ENCODE data around the gene HPN. TPM values are rescaled to one million over a fixed set of nuclear protein-coding genes. Genes with fewer than 3 reads are reported as not detected.

The HPN gene
- total and polyA plus RNA-seq, 2 donors (not counting 3 experiments of a cell fraction or from before 2014, with no cell fraction given): 0.10 TPM; not detected in 1

GRCh38 chr19:35011091-35011689 is 30.3 kb upstream of the HPN start:
- BruUV-seq (replicated peaks): no TSS peak
- peaks cover 12 to 47% of the 10 kb centered on the region in 2 experiments for H3K36me3 ChIP-seq (ENCODE audit: control insufficient read depth in 2 of 2, extremely low read depth in 1 of 2, insufficient read depth in 2 of 2, low read length in 2 of 2)
- CTCF ChIA-PET: interaction anchor here (1.1 to 9.9 kb wide), 2 partner anchors 37 to 44 kb away, joined by 3 to 129 read pairs; no protein-coding TSS in a partner anchor
- no peaks in the 10 kb centered on the region for H3K9me3 ChIP-seq (replicated peaks; ENCODE audit: control insufficient read depth, insufficient read depth, low read length)
- no peak overlapping the region for H3K9ac ChIP-seq (replicated peaks; ENCODE audit: extremely low read depth, insufficient read depth, low read length)
- no peak overlapping the region for H3K27ac ChIP-seq (ENCODE audit: insufficient read depth, low read depth, low read length)
- TF ChIP-seq MAX (IDR thresholded peaks at IDR 0.05; ENCODE audit: insufficient read depth, insufficient read length): no peak
- no peak for TF ChIP-seq EZH2 (IDR thresholded peaks at IDR 0.05; ENCODE audit: borderline replicate concordance, low read depth, low read length, severe bottlenecking)
- no peak for TF ChIP-seq GATA2 (IDR thresholded peaks at IDR 0.05; ENCODE audit: insufficient read depth, insufficient read length, low read depth, low read length)
- TF ChIP-seq FOS (IDR thresholded peaks at IDR 0.05; ENCODE audit: borderline replicate concordance, insufficient read depth, low read length): no peak
- TF ChIP-seq JUN (IDR thresholded peaks at IDR 0.05; ENCODE audit: borderline replicate concordance, insufficient read depth, insufficient read length, low read depth): no peak
- no peak for TF ChIP-seq POLR2AphosphoS5 (IDR thresholded peaks at IDR 0.05; ENCODE audit: insufficient read depth, low read depth, low read length)
- no peak for TF ChIP-seq POLR2A (IDR thresholded peaks at IDR 0.05; ENCODE audit: low read depth, low read length)
- TF ChIP-seq, protein P1, sequence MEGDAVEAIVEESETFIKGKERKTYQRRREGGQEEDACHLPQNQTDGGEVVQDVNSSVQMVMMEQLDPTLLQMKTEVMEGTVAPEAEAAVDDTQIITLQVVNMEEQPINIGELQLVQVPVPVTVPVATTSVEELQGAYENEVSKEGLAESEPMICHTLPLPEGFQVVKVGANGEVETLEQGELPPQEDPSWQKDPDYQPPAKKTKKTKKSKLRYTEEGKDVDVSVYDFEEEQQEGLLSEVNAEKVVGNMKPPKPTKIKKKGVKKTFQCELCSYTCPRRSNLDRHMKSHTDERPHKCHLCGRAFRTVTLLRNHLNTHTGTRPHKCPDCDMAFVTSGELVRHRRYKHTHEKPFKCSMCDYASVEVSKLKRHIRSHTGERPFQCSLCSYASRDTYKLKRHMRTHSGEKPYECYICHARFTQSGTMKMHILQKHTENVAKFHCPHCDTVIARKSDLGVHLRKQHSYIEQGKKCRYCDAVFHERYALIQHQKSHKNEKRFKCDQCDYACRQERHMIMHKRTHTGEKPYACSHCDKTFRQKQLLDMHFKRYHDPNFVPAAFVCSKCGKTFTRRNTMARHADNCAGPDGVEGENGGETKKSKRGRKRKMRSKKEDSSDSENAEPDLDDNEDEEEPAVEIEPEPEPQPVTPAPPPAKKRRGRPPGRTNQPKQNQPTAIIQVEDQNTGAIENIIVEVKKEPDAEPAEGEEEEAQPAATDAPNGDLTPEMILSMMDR (IDR thresholded peaks at IDR 0.05; ENCODE audit: extremely low read depth in 1 of 2, insufficient read depth in 1 of 2, low read depth in 1 of 2, low read length in 2 of 2): no peak
- no peak for TF ChIP-seq MYC (IDR thresholded peaks at IDR 0.05; ENCODE audit: low read depth, low read length)
- no peak overlapping the region for H3K4me3 ChIP-seq (replicated peaks in 1 of 3; ENCODE audit: insufficient read depth in 1 of 3, low read depth in 1 of 3, low read length in 3 of 3)
- H3K27me3 ChIP-seq (ENCODE audit: control insufficient read depth in 2 of 2, insufficient read depth in 2 of 2, low read length in 2 of 2): no peaks in the 10 kb centered on the region
- dilution Hi-C loops (cut with MboI; ENCODE audit: extremely low pct_ligation_motif_present, low sequenced_read_pairs): no loop called here
- intact Hi-C loops (cut with micrococcal nuclease): no loop called here
- POLR2A ChIA-PET: no interaction called here
- DNase-seq (ENCODE audit: low read depth, low spot score) (no peak), FAIRE-seq (no peak)
- H2AFZ ChIP-seq (ENCODE audit: low read depth, low read length): no peak overlapping the region
- H4K20me1 ChIP-seq (replicated peaks; ENCODE audit: control insufficient read depth, extremely low read depth, insufficient read depth, low read length): no peaks in the 10 kb centered on the region
- H3K79me2 ChIP-seq (ENCODE audit: control insufficient read depth, insufficient read depth, low read length): peaks cover 8% of the 10 kb centered on the region
- H3K9me1 ChIP-seq (replicated peaks; ENCODE audit: control insufficient read depth, extremely low read depth, insufficient read depth, low read length): no peaks in the 10 kb centered on the region
- H3K4me1 ChIP-seq (ENCODE audit: control insufficient read depth, extremely low read depth, insufficient read depth, low read length): peaks cover 12% of the 10 kb centered on the region
- H3K4me2 ChIP-seq (ENCODE audit: insufficient read depth, low read length): no peak overlapping the region
